HepG2 (cell line): ENCODE data around the gene KIF21B. TPM values are rescaled to one million over a fixed set of nuclear protein-coding genes. Genes with fewer than 3 reads are reported as not detected.
A peak's percentile ranks its signal among the peaks of the same experiment; 100 is the strongest.

Experiments used
- ATAC-seq: fragments of 200-7000 bp; cut with Tn5 transposase; 3 replicates; pipeline ENCODE4 v1.9.1; 2020; ENCODE audit warnings: mild to moderate bottlenecking, moderate library complexity
- BruUV-seq: library from RNA; stranded (reverse); fragments of 400-500 nt; replicated peaks from 2 replicates; lab custom pipeline; 2021; lab: Mats Ljungman, UMichigan
- CTCF ChIA-PET: fragments of 300-600 bp; formaldehyde crosslinking; extraction: SDS; loops from one replicate; lab custom pipeline; 2021; ENCODE audit warnings: low total read pairs, inconsistent platforms, low intra/inter-chr PET ratio; lab: Yijun Ruan, JAX
- POLR2A ChIA-PET: fragments of 350-600 bp; sonication (Branson Sonifier 250); formaldehyde crosslinking; loops from one replicate; lab custom pipeline; 2020; ENCODE audit warnings: antibody characterized with exemption, inconsistent platforms; lab: Yijun Ruan, JAX
- DNase-seq: peaks from one replicate; pipeline ENCODE4 v3.0.0-alpha.2; 2015; ENCODE audit warnings: low spot score
- FAIRE-seq: peaks from 3 replicates; lab custom pipeline; 2011; peaks lifted over from hg19 to GRCh38; lab: Jason Lieb, UNC
- H2AFZ ChIP-seq: one replicate; pipeline ENCODE4 v1.6.1; 2011; ENCODE audit warnings: low read length, inconsistent platforms
- H3K27ac ChIP-seq: fragments of 300-600 bp; 3 replicates; pipeline ENCODE4 v1.8.0; 2011; ENCODE audit warnings: mixed run types, mild to moderate bottlenecking, mixed read lengths, low read length, inconsistent platforms; ENCODE audit not compliant: insufficient read depth; ENCODE audit errors: extremely low read length
- H3K27me3 ChIP-seq, 2 experiments: fragments of 200-600 bp in 1 of 2; 2 replicates in 1 of 2; 3 replicates in 1 of 2; pipeline versions ENCODE4 v1.6.0 to v1.8.0; 2011; ENCODE audit warnings: low read length in 2 of 2, mild to moderate bottlenecking in 2 of 2, moderate library complexity in 2 of 2, inconsistent platforms in 1 of 2; ENCODE audit not compliant: insufficient read depth in 2 of 2, control insufficient read depth in 1 of 2
- H3K36me3 ChIP-seq, 2 experiments: fragments of 200-600 bp in 1 of 2; replicated peaks in 1 of 2; 2 replicates in 1 of 2; 3 replicates in 1 of 2; pipeline versions ENCODE4 v1.5.1 to v1.8.0; 2011; ENCODE audit warnings: low read length in 2 of 2, inconsistent platforms in 1 of 2; ENCODE audit not compliant: insufficient read depth in 2 of 2, control insufficient read depth in 1 of 2
- H3K4me1 ChIP-seq: 2 replicates; pipeline ENCODE4 v1.5.1; 2012; ENCODE audit warnings: low read length, inconsistent platforms; ENCODE audit not compliant: insufficient read depth
- H3K4me2 ChIP-seq: 2 replicates; pipeline ENCODE4 v1.6.0; 2011; ENCODE audit warnings: low read depth, low read length, inconsistent platforms
- H3K4me3 ChIP-seq, 3 experiments: fragments of 200-600 bp in 1 of 3; sonication (generic), shearing (Covaris generic) in 1 of 3; replicated peaks in 1 of 3; 2 replicates each; pipeline ENCODE4 v1.5.1; 2011 to 2016; ENCODE audit warnings: low read length in 3 of 3, inconsistent platforms in 2 of 3, low read depth in 2 of 3, mild to moderate bottlenecking in 2 of 3, control low read depth in 1 of 3, mixed read lengths in 1 of 3; ENCODE audit not compliant: insufficient read depth in 1 of 3
- H3K79me2 ChIP-seq: one replicate; pipeline ENCODE4 v1.6.1; 2011; ENCODE audit warnings: low read length, inconsistent platforms; ENCODE audit not compliant: insufficient read depth
- H3K9ac ChIP-seq: 2 replicates; pipeline ENCODE4 v1.6.0; 2011; ENCODE audit warnings: mild to moderate bottlenecking, low read depth, low read length, inconsistent platforms; ENCODE audit not compliant: insufficient read depth
- H3K9me3 ChIP-seq: 2 replicates; pipeline ENCODE4 v1.5.1; 2012; ENCODE audit warnings: mild to moderate bottlenecking, low read length
- H4K20me1 ChIP-seq: 2 replicates; pipeline ENCODE4 v1.6.0; 2011; ENCODE audit warnings: inconsistent platforms, mild to moderate bottlenecking, low read length, moderate library complexity; ENCODE audit not compliant: insufficient read depth
- CREBL2 ChIP-seq: sonication (generic); formaldehyde crosslinking; IDR thresholded peaks from 2 replicates; pipeline ENCODE4 v1.8.1; 2023; ENCODE audit warnings: missing genetic modification reagents, mild to moderate bottlenecking, borderline replicate concordance
- HNRNPK ChIP-seq: fragments of 200-400 bp; formaldehyde crosslinking; IDR thresholded peaks from 2 replicates; pipeline ENCODE4 v1.6.1; 2018; ENCODE audit warnings: low read length, low read depth, moderate library complexity, mild to moderate bottlenecking; ENCODE audit not compliant: poor library complexity, severe bottlenecking
- HOXD1 ChIP-seq: sonication (generic); formaldehyde crosslinking; IDR thresholded peaks from 2 replicates; pipeline ENCODE4 v1.5.0; 2020; ENCODE audit warnings: missing genetic modification reagents
- MEIS1 ChIP-seq: sonication (generic); formaldehyde crosslinking; IDR thresholded peaks from 2 replicates; pipeline ENCODE4 v1.9.0; 2021; ENCODE audit warnings: mild to moderate bottlenecking, missing genetic modification reagents, moderate library complexity, borderline replicate concordance
- ZNF20 ChIP-seq: sonication (generic); formaldehyde crosslinking; IDR thresholded peaks from 2 replicates; pipeline ENCODE4 v1.4.0; 2020; ENCODE audit warnings: mild to moderate bottlenecking, moderate library complexity, missing genetic modification reagents
- ZNF264 ChIP-seq: sonication (generic); formaldehyde crosslinking; IDR thresholded peaks from 2 replicates; pipeline ENCODE4 v1.4.0; 2020; ENCODE audit warnings: missing genetic modification reagents
- ZNF547 ChIP-seq: sonication (generic); formaldehyde crosslinking; IDR thresholded peaks from 2 replicates; pipeline ENCODE4 v1.5.1; 2020; ENCODE audit warnings: mild to moderate bottlenecking, missing genetic modification reagents
- ZNF557 ChIP-seq: sonication (generic); formaldehyde crosslinking; IDR thresholded peaks from 2 replicates; pipeline ENCODE4 v1.4.0; 2020; ENCODE audit warnings: missing genetic modification reagents
- ZNF569 ChIP-seq: sonication (generic); formaldehyde crosslinking; IDR thresholded peaks from 2 replicates; pipeline ENCODE4 v1.5.0; 2020; ENCODE audit warnings: mild to moderate bottlenecking, missing genetic modification reagents, moderate library complexity, borderline replicate concordance
- ZNF883 ChIP-seq: sonication (generic); formaldehyde crosslinking; IDR thresholded peaks from 2 replicates; pipeline ENCODE4 v1.5.1; 2020; ENCODE audit warnings: mild to moderate bottlenecking, missing genetic modification reagents; ENCODE audit errors: not compliant biosample characterization
- WGBS: methylation state at CpG from one replicate; pipeline ENCODE4 v1.1.6; 2017; ENCODE audit warnings: low lambda C conversion rate; 5-methylcytosine and 5-hydroxymethylcytosine counted together
- in situ Hi-C: cut with HindIII; loops from 2 replicates; pipeline ENCODE4 v1.10.0; 2017; ENCODE audit warnings: low pct_unique_long_range_greater_than_20kb; ENCODE audit not compliant: extremely low pct_ligation_motif_present
- intact Hi-C: fragments of 100-400 bp; cut with micrococcal nuclease; formaldehyde crosslinking; loops from one replicate; pipeline ENCODE4 v1.10.0; 2022; ENCODE audit not compliant: unreplicated experiment
- polyA plus RNA-seq, 8 experiments: library from polyadenylated mRNA; depleted of rRNA in 3 of 8; stranded (reverse) in 7 of 8; unstranded in 1 of 8; fragments of >200 nt; fragmentation: Illumina TruSeq in 4 of 8; extraction: Trizol in 4 of 8; gene quantifications; 2 replicates each; pipeline versions ENCODE4 v1.2.1 to v1.2.3, GENCODE V29; 2011 to 2016; ENCODE audit warnings: low read depth in 4 of 8, missing spikeins in 1 of 8, mixed read lengths in 1 of 8; ENCODE audit not compliant: insufficient read depth in 1 of 8
- total RNA-seq, 5 experiments: library from RNA; depleted of rRNA; stranded (reverse); fragments of >200 nt; fragmentation: Illumina TruSeq; extraction: Trizol; gene quantifications; 2 replicates each; pipeline ENCODE4 v1.2.3, GENCODE V29; 2016; ENCODE audit warnings: low read depth in 1 of 5
- TF ChIP-seq, protein P1 (sequence below): IDR thresholded peaks from 2 replicates; pipeline ENCODE4 v1.6.1; 2016; ENCODE audit warnings: low read depth

The KIF21B gene
- total and polyA plus RNA-seq, 2 of the 13 experiments (the other 11 are each of a cell fraction or from before 2014, with no cell fraction given): 0.17 to 0.20 TPM

DNA sequence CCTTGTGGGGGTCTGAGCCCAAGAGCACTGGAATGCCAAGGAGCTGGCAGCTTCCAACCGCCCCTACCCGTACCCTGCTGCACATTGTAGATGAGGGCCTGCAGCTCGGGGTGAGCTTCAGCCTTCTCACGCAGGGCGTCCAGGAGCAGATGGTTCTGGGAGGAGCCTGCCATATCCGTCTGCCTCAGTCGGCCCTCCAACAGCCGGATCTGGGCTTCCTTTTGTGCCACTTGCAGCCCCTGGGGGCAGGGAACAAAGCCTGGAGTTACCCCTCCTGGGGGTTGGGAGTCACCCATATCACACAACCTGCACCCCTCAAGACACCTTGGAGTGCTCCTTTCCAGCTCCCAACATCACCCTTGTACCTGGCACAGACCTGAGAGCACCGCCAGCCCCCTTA is 34.8 kb downstream of the KIF21B start:
- no peak for FAIRE-seq
- POLR2A ChIA-PET: no interaction called here
- no peaks in the 10 kb centered on the region for H3K36me3 ChIP-seq
- no peak overlapping the region for H3K27ac ChIP-seq
- intact Hi-C loops: no loop called here
- no peak for DNase-seq
- H3K4me2 ChIP-seq: no peak overlapping the region
- no peak overlapping the region for H3K4me3 ChIP-seq
- CTCF ChIA-PET: no interaction called here
- TF ChIP-seq, protein P1, sequence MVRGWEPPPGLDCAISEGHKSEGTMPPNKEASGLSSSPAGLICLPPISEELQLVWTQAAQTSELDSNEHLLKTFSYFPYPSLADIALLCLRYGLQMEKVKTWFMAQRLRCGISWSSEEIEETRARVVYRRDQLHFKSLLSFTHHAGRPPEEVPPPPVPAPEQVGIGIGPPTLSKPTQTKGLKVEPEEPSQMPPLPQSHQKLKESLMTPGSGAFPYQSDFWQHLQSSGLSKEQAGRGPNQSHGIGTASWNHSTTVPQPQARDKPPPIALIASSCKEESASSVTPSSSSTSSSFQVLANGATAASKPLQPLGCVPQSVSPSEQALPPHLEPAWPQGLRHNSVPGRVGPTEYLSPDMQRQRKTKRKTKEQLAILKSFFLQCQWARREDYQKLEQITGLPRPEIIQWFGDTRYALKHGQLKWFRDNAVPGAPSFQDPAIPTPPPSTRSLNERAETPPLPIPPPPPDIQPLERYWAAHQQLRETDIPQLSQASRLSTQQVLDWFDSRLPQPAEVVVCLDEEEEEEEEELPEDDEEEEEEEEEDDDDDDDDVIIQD: no peak
- TF ChIP-seq MEIS1 (CRISPR knock-in tag): no peak
- TF ChIP-seq ZNF264: no peak
- no peak for TF ChIP-seq ZNF569 (CRISPR knock-in tag)
- no peak for TF ChIP-seq ZNF883
- TF ChIP-seq ZNF20 (CRISPR knock-in tag): no peak
- TF ChIP-seq HOXD1 (CRISPR knock-in tag): no peak
- no peak for TF ChIP-seq ZNF557 (CRISPR knock-in tag)
- TF ChIP-seq ZNF547 (CRISPR knock-in tag): no peak
- TF ChIP-seq, all 625 proteins: peak for 0
- no peak overlapping the region for H2AFZ ChIP-seq
- H3K9me3 ChIP-seq: no peaks in the 10 kb centered on the region
- H4K20me1 ChIP-seq: no peaks in the 10 kb centered on the region
- WGBS: no CpG with 5 or more reads among the region's 9 CpGs
- BruUV-seq: no TSS peak
- no peaks in the 10 kb centered on the region for H3K4me1 ChIP-seq
- ATAC-seq: no peak
- H3K79me2 ChIP-seq: no peaks in the 10 kb centered on the region
- no peaks in the 10 kb centered on the region for H3K27me3 ChIP-seq
- no peak overlapping the region for H3K9ac ChIP-seq
- in situ Hi-C loops: no loop called here

DNA sequence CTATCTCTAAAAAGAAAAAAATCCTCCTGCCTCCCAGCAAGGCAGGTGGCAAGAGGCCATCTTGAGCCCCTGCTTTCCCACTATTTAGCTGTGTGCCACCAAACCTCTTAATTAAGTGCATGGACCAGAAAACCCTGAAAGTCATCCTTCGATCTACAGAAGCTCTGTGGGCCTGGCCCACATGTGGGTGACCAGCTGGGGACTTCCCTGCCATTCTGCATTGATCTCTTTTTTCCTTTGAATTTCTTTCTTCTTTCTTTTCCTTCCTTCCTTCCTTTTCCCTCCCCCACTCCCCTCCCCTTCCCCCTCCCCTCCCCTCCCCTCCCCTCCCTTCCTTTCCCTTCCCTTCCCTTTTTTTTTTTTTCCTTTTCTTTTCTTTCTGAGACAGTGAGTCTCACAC is 38.0 kb downstream of the KIF21B start:
- Histone ChIP-seq H3K9me3 (no peaks in the 10 kb centered on the region), H3K9ac (no peak overlapping the region), H3K27ac (no peak overlapping the region), H3K79me2 (no peaks in the 10 kb centered on the region), H3K36me3 (no peaks in the 10 kb centered on the region), H3K4me1 (no peaks in the 10 kb centered on the region), H3K4me2 (no peak overlapping the region), H3K27me3 (no peaks in the 10 kb centered on the region), H3K4me3 (no peak overlapping the region), H2AFZ (no peak overlapping the region), H4K20me1 (no peaks in the 10 kb centered on the region)
- DNase-seq (no peak), FAIRE-seq (no peak), ATAC-seq (no peak)
- 81% methylated on average over 1 of the region's 1 CpG for WGBS
- in situ Hi-C loops (no loop called here), intact Hi-C loops (no loop called here)
- BruUV-seq: no TSS peak
- TF ChIP-seq HNRNPK (peak; percentile 87), CREBL2 (no peak)
- ChIA-PET CTCF (no interaction called here), POLR2A (no interaction called here)
